HG03060 (cell line): ENCODE measurements around the gene FREY1.
"Not testable (repeated sequence)": the region's sequence is repeated elsewhere in the genome, so short reads cannot be mapped to it uniquely, and the experiment has no call there.

Source experiments
- ATAC-seq: cut with Tn5 transposase; IDR thresholded peaks from one replicate; pipeline ENCODE4 v1.9.1; 2021; ENCODE audit warnings: low read depth, moderate number of reproducible peaks; ENCODE audit not compliant: unreplicated experiment

Gene FREY1

GRCh38 chr11:45917623-45918330, 10.7 kb upstream of the FREY1 start, which contains the start of gene PEX16:
TSS of gene PEX16 (minus strand) at chr11:45917877. CDS start at chr11:45917811, 66 bp downstream.
- peak; percentile 85 for ATAC-seq

- no peak for ATAC-seq
Measured at GRCh38 chr11:45917286-45917622, 10.2 kb upstream of the FREY1 start.

GRCh38 chr11:45915446-45915845, 8.4 kb upstream of the FREY1 start:
- no peak for ATAC-seq

GRCh38 chr11:45913942-45914635, 7.0 kb upstream of the FREY1 start:
- no peak for ATAC-seq

GRCh38 chr11:45913514-45913913, 6.4 kb upstream of the FREY1 start:
- ATAC-seq, result no peak

GRCh38 chr11:45910623-45911022, 3.6 kb upstream of the FREY1 start:
- no peak for ATAC-seq

- no peak for ATAC-seq
Measured at GRCh38 chr11:45909594-45910475, 2.8 kb upstream of the FREY1 start.

- ATAC-seq, result no peak
Measured at GRCh38 chr11:45907911-45908370, 870 bp upstream of the FREY1 start.

GRCh38 chr11:45906096-45906682, 882 bp downstream of the FREY1 start:
- no peak for ATAC-seq

- not testable (repeated sequence) for ATAC-seq
Measured at GRCh38 chr11:45905576-45905975, 1.5 kb downstream of the FREY1 start.

GRCh38 chr11:45905095-45905494, 2.0 kb downstream of the FREY1 start:
- no peak for ATAC-seq

- no peak for ATAC-seq
Measured at GRCh38 chr11:45904309-45904915, 2.7 kb downstream of the FREY1 start.

GRCh38 chr11:45902452-45903380, 4.4 kb downstream of the FREY1 start:
- ATAC-seq, result no peak

GRCh38 chr11:45901626-45902025, 5.4 kb downstream of the FREY1 start:
- no peak for ATAC-seq

- ATAC-seq, result no peak
Measured at GRCh38 chr11:45900916-45901617, 6.0 kb downstream of the FREY1 start.

GRCh38 chr11:45900175-45900800, 6.8 kb downstream of the FREY1 start:
- not testable (repeated sequence) for ATAC-seq

- ATAC-seq, result no peak
Measured at GRCh38 chr11:45899448-45900174, 7.5 kb downstream of the FREY1 start.

GRCh38 chr11:45899086-45899447, 8.0 kb downstream of the FREY1 start:
- ATAC-seq, result no peak
